PC-3 (cell line): ENCODE data around the gene WSCD2. TPM values are rescaled to one million over a fixed set of nuclear protein-coding genes. Genes with fewer than 3 reads are reported as not detected.

Source experiments
- ATAC-seq: fragments of 200-7000 bp; cut with Tn5 transposase; 2 replicates; pipeline ENCODE4 v1.9.1; 2020; ENCODE audit warnings: mild to moderate bottlenecking, moderate library complexity
- BruUV-seq: library from RNA; stranded (reverse); fragments of 400-500 nt; replicated peaks from 2 replicates; lab custom pipeline; 2021; lab: Mats Ljungman, UMichigan
- CTCF ChIA-PET: fragments of 300-600 bp; sonication (Branson Sonifier 250); formaldehyde crosslinking; loops from one replicate; lab custom pipeline; 2022; ENCODE audit warnings: antibody characterized with exemption; lab: Charles Lee
- POLR2A ChIA-PET: fragments of 300-600 bp; sonication (Branson Sonifier 250); formaldehyde crosslinking; loops from one replicate; lab custom pipeline; 2022; ENCODE audit warnings: antibody characterized with exemption; ENCODE audit not compliant: unreplicated experiment; lab: Charles Lee
- DNase-seq: peaks from one replicate; pipeline ENCODE4 v3.0.0-alpha.2; 2015
- H2AFZ ChIP-seq: fragments of 300-600 bp; sonication (generic); 2 replicates; pipeline ENCODE4 v1.6.0; 2016; ENCODE audit warnings: antibody characterized with exemption, low read length
- H3F3A ChIP-seq: fragments of 300-600 bp; sonication (generic); one replicate; pipeline ENCODE4 v1.6.0; 2017; ENCODE audit warnings: antibody characterized with exemption, low read length, control low read depth, mild to moderate bottlenecking; ENCODE audit not compliant: unreplicated experiment
- H3K27ac ChIP-seq: fragments of 300-600 bp; sonication (generic); 2 replicates; pipeline ENCODE4 v1.5.1; 2016; ENCODE audit warnings: mild to moderate bottlenecking, low read length
- H3K27me3 ChIP-seq: fragments of 300-600 bp; sonication (generic); 2 replicates; pipeline ENCODE4 v1.6.1; 2016; ENCODE audit warnings: low read length, mixed read lengths
- H3K36me3 ChIP-seq: fragments of 300-600 bp; sonication (generic); 2 replicates; pipeline ENCODE4 v1.6.1; 2016; ENCODE audit warnings: low read depth, mixed run types, low read length, mixed read lengths
- H3K4me1 ChIP-seq: fragments of 300-600 bp; sonication (generic); 2 replicates; pipeline ENCODE4 v1.5.1; 2016; ENCODE audit warnings: low read length; ENCODE audit not compliant: insufficient read depth
- H3K4me2 ChIP-seq: fragments of 300-600 bp; sonication (generic); 2 replicates; pipeline ENCODE4 v1.6.0; 2016; ENCODE audit warnings: low read length
- H3K4me3 ChIP-seq: fragments of 300-600 bp; sonication (generic); 2 replicates; pipeline ENCODE4 v1.5.1; 2016; ENCODE audit warnings: mild to moderate bottlenecking, low read length, mixed read lengths
- H3K79me2 ChIP-seq: fragments of 300-600 bp; sonication (generic); 2 replicates; pipeline ENCODE4 v1.6.1; 2017; ENCODE audit warnings: low read length, mixed read lengths
- H3K9ac ChIP-seq: fragments of 300-600 bp; sonication (generic); 2 replicates; pipeline ENCODE4 v1.6.0; 2016; ENCODE audit warnings: mild to moderate bottlenecking, low read length
- H3K9me2 ChIP-seq: fragments of 300-600 bp; sonication (generic); replicated peaks from 2 replicates; pipeline ENCODE4 v1.6.1; 2016; ENCODE audit warnings: mixed run types, low read length, mixed read lengths
- H3K9me3 ChIP-seq: fragments of 300-600 bp; sonication (generic); 2 replicates; pipeline ENCODE4 v1.6.1; 2016; ENCODE audit warnings: low read length, mixed read lengths
- H4K20me1 ChIP-seq: fragments of 300-600 bp; sonication (generic); 2 replicates; pipeline ENCODE4 v1.6.1; 2016; ENCODE audit warnings: low read length, mixed read lengths
- CTCF ChIP-seq: fragments of 300-600 bp; sonication (generic); conservative IDR thresholded peaks from 2 replicates; pipeline ENCODE4 v1.5.1; 2017; ENCODE audit warnings: antibody characterized with exemption, low read depth, mild to moderate bottlenecking, low read length
- EZH2 ChIP-seq: fragments of 300-600 bp; sonication (generic); IDR thresholded peaks from one replicate; pipeline ENCODE4 v1.6.1; 2017; ENCODE audit warnings: antibody characterized with exemption, mild to moderate bottlenecking, low read length; ENCODE audit not compliant: unreplicated experiment
- EZH2phosphoT487 ChIP-seq: fragments of 300-600 bp; sonication (generic); IDR thresholded peaks from 2 replicates; pipeline ENCODE4 v1.6.1; 2018; ENCODE audit warnings: mild to moderate bottlenecking, antibody characterized with exemption, low read length, borderline replicate concordance
- intact Hi-C: fragments of 100-400 bp; cut with micrococcal nuclease; formaldehyde crosslinking; loops from 2 replicates; pipeline ENCODE4 v1.9.0; 2023
- total RNA-seq: library from RNA; depleted of rRNA; stranded (reverse); fragments of >200 nt; gene quantifications from 2 replicates; pipeline ENCODE4 v1.2.3, GENCODE V29; 2014

WSCD2 gene
- total RNA-seq, 1 experiment from 2014 or later: not detected

- intact Hi-C loops: no loop called here
- TF ChIP-seq EZH2 (no peak), CTCF (no peak), EZH2phosphoT487 (no peak)
Observed at GRCh38 chr12:108125073-108125472, 4.0 kb upstream of the WSCD2 start.

GRCh38 chr12:108126212-108126611, 2.9 kb upstream of the WSCD2 start:
- Histone ChIP-seq H3K27me3 (peaks cover 65% of the 10 kb centered on the region), H3K4me3 (no peak overlapping the region), H3K79me2 (no peaks in the 10 kb centered on the region), H3K4me1 (no peaks in the 10 kb centered on the region), H3K27ac (no peak overlapping the region), H3K4me2 (no peak overlapping the region), H3K9me3 (no peaks in the 10 kb centered on the region), H3K9me2 (no peaks in the 10 kb centered on the region), H4K20me1 (no peaks in the 10 kb centered on the region), H2AFZ (no peak overlapping the region), H3F3A (no peaks in the 10 kb centered on the region), H3K9ac (no peak overlapping the region), H3K36me3 (no peaks in the 10 kb centered on the region)
- TF ChIP-seq EZH2phosphoT487 (no peak), CTCF (no peak), EZH2 (no peak)
- BruUV-seq: no TSS peak
- POLR2A ChIA-PET: no interaction called here
- CTCF ChIA-PET: no interaction called here
- ATAC-seq (no peak), DNase-seq (no peak)
- intact Hi-C loops: no loop called here

More at GRCh38 chr12:108125073-108125472, 4.0 kb upstream of the WSCD2 start:
- ChIA-PET POLR2A (no interaction called here), CTCF (no interaction called here)
- no peak overlapping the region for H3K4me3 ChIP-seq
- no peaks in the 10 kb centered on the region for H3F3A ChIP-seq
- H3K9me3 ChIP-seq: no peaks in the 10 kb centered on the region
- DNase-seq: no peak
- no peak overlapping the region for H3K4me2 ChIP-seq
- no peak overlapping the region for H3K27ac ChIP-seq
- H3K4me1 ChIP-seq: no peaks in the 10 kb centered on the region
- no peaks in the 10 kb centered on the region for H4K20me1 ChIP-seq
- ATAC-seq: no peak
- no peak overlapping the region for H2AFZ ChIP-seq
- no peaks in the 10 kb centered on the region for H3K79me2 ChIP-seq
- no peaks in the 10 kb centered on the region for H3K36me3 ChIP-seq
- no peak overlapping the region for H3K9ac ChIP-seq
- peaks cover 65% of the 10 kb centered on the region for H3K27me3 ChIP-seq
- H3K9me2 ChIP-seq: no peaks in the 10 kb centered on the region
- no TSS peak for BruUV-seq

GRCh38 chr12:108126990-108127501, 2.0 kb upstream of the WSCD2 start:
- H3K27ac ChIP-seq: no peak overlapping the region

More at GRCh38 chr12:108126990-108127501, 2.0 kb upstream of the WSCD2 start:
- Histone ChIP-seq H3K4me3 (no peak overlapping the region), H3K4me1 (no peaks in the 10 kb centered on the region), H3K9me2 (no peaks in the 10 kb centered on the region), H3K9me3 (no peaks in the 10 kb centered on the region), H2AFZ (no peak overlapping the region), H3K36me3 (no peaks in the 10 kb centered on the region), H3F3A (no peaks in the 10 kb centered on the region), H3K4me2 (no peak overlapping the region), H3K9ac (no peak overlapping the region), H3K27me3 (peaks cover 68% of the 10 kb centered on the region), H4K20me1 (no peaks in the 10 kb centered on the region), H3K79me2 (no peaks in the 10 kb centered on the region)
- BruUV-seq: no TSS peak
- ChIA-PET POLR2A (no interaction called here), CTCF (no interaction called here)
- intact Hi-C loops: no loop called here
- TF ChIP-seq CTCF (no peak), EZH2phosphoT487 (no peak), EZH2 (no peak)
- DNase-seq (no peak), ATAC-seq (no peak)
